Stimulated activated CD4-positive, alpha-beta T cell treated with anti-CD3 and anti-CD28 coated beads, Interleukin-4, amount 100 ng/mL, for 4 hours (primary cell): ENCODE data around the gene SUDS3.

Experiments used
- DNase-seq, 2 experiments: peaks; one replicate each; pipeline ENCODE4 v3.0.0-alpha.2; 2020

SUDS3 gene

GRCh38 chr12:118357257-118358007 is 18.9 kb upstream of the SUDS3 start:
- DNase-seq, result peak in 1 of 2 experiments; percentile 44

GRCh38 chr12:118358008-118358359 is 18.4 kb upstream of the SUDS3 start:
- DNase-seq, result no peak

- no peak for DNase-seq
Observed at GRCh38 chr12:118358612-118359540, 17.5 kb upstream of the SUDS3 start.

- peak in 1 of 2 experiments; percentile 14 for DNase-seq
Observed at GRCh38 chr12:118359541-118359915, 16.8 kb upstream of the SUDS3 start.

- DNase-seq, result no peak
Observed at GRCh38 chr12:118361092-118361404, 15.3 kb upstream of the SUDS3 start.

GRCh38 chr12:118361889-118362288 is 14.5 kb upstream of the SUDS3 start:
- DNase-seq, result no peak

- no peak for DNase-seq
Observed at GRCh38 chr12:118368821-118369220, 7.5 kb upstream of the SUDS3 start.

- DNase-seq, result no peak
Observed at GRCh38 chr12:118370601-118371000, 5.8 kb upstream of the SUDS3 start.

- DNase-seq, result peak; percentile 1 to 7
Observed at GRCh38 chr12:118371321-118372282, 4.8 kb upstream of the SUDS3 start.

GRCh38 chr12:118372541-118373495 is 3.5 kb upstream of the SUDS3 start, which contains the start of gene TAOK3:
Gene TAOK3 (minus strand): TSS chr12:118372907. CDS start chr12:118255567, 117,340 bp downstream.
- DNase-seq, result peak; percentile 93 to 97

GRCh38 chr12:118373616-118374015 is 2.7 kb upstream of the SUDS3 start:
- no peak for DNase-seq

- DNase-seq, result no peak
Observed at GRCh38 chr12:118374126-118374725, 2.1 kb upstream of the SUDS3 start.

GRCh38 chr12:118374909-118375308 is 1.4 kb upstream of the SUDS3 start:
- no peak for DNase-seq

GRCh38 chr12:118375348-118375747 is 1.0 kb upstream of the SUDS3 start:
- DNase-seq, result no peak

- no peak for DNase-seq
Observed at GRCh38 chr12:118377021-118377883, 897 bp downstream of the SUDS3 start.

GRCh38 chr12:118377884-118378470 is 1.6 kb downstream of the SUDS3 start:
- peak; percentile 56 to 69 for DNase-seq

GRCh38 chr12:118391424-118391823 is 15.1 kb downstream of the SUDS3 start:
- no peak for DNase-seq

- no peak for DNase-seq
Observed at GRCh38 chr12:118391836-118392235, 15.5 kb downstream of the SUDS3 start.

GRCh38 chr12:118397708-118398440 is 21.5 kb downstream of the SUDS3 start:
- DNase-seq, result no peak
